Cardiac muscle cell (in vitro differentiated cells and primary cell): ENCODE results near the gene SURF4. TPM values are rescaled to one million over a fixed set of nuclear protein-coding genes. Genes with fewer than 3 reads are reported as not detected.

Experiments
- DNase-seq, 2 donors: peaks; one replicate each; pipeline versions ENCODE4 v3.0.0 to v3.0.0-alpha.2; 2010 to 2017; ENCODE audit warnings: low read depth in 1 of 2, low spot score in 1 of 2
- H3K27ac ChIP-seq: fragments of 200-600 bp; sonication (generic); 2 replicates; pipeline ENCODE4 v1.5.1; 2016
- H3K27me3 ChIP-seq: fragments of 200-600 bp; sonication (generic); 2 replicates; pipeline ENCODE4 v1.6.0; 2016; ENCODE audit warnings: control low read depth
- H3K36me3 ChIP-seq: fragments of 200-600 bp; sonication (generic); 2 replicates; pipeline ENCODE4 v1.5.1; 2016; ENCODE audit warnings: control low read depth
- H3K4me1 ChIP-seq: fragments of 200-600 bp; sonication (generic); 2 replicates; pipeline ENCODE4 v1.8.1; 2017; ENCODE audit warnings: low read depth, mild to moderate bottlenecking, mixed run types
- H3K4me3 ChIP-seq: fragments of 200-600 bp; sonication (generic); 2 replicates; pipeline ENCODE4 v1.5.1; 2016; ENCODE audit warnings: mild to moderate bottlenecking
- H3K9me3 ChIP-seq: fragments of 200-600 bp; sonication (generic); 2 replicates; pipeline ENCODE4 v1.5.1; 2017; ENCODE audit warnings: low read depth, mild to moderate bottlenecking, control low read depth
- CTCF ChIP-seq: IDR thresholded peaks from 2 replicates; pipeline ENCODE4 v1.5.1; 2012; ENCODE audit warnings: low read depth, mild to moderate bottlenecking, low read length
- polyA plus RNA-seq: library from polyadenylated mRNA; unstranded; fragments of >200 nt; fragmentation: Nextera tagmentation; extraction: Ambion mirVana; gene quantifications from 2 replicates; pipeline ENCODE4 v1.2.1, GENCODE V29; 2016
- total RNA-seq: library from RNA; depleted of rRNA; stranded (reverse); fragments of >200 nt; gene quantifications from 2 replicates; pipeline ENCODE4 v1.2.3, GENCODE V29; 2016

The SURF4 gene
- total and polyA plus RNA-seq, 2 experiments from 2014 or later, result 121 to 200 TPM

- H3K36me3 ChIP-seq, result peaks cover 28% of the 10 kb centered on the region
Observed at GRCh38 chr9:133406480-133407307, 30.8 kb upstream of the SURF4 start.

GRCh38 chr9:133405508-133406438 lies 29.9 kb upstream of the SURF4 start:
- Histone ChIP-seq H3K27ac (no peak overlapping the region), H3K4me1 (no peaks in the 10 kb centered on the region), H3K9me3 (no peaks in the 10 kb centered on the region), H3K36me3 (peaks cover 21% of the 10 kb centered on the region), H3K4me3 (no peak overlapping the region), H3K27me3 (no peaks in the 10 kb centered on the region)
- DNase-seq, result peak in 1 of 2 donors; percentile 67
- TF ChIP-seq CTCF, result no peak

More at GRCh38 chr9:133406480-133407307, 30.8 kb upstream of the SURF4 start:
- no peak overlapping the region for H3K4me3 ChIP-seq
- H3K27ac ChIP-seq, result no peak overlapping the region
- peak; percentile 72 to 81 for DNase-seq
- no peaks in the 10 kb centered on the region for H3K9me3 ChIP-seq
- peak; percentile 93 for TF ChIP-seq CTCF
- H3K4me1 ChIP-seq, result no peaks in the 10 kb centered on the region
- no peaks in the 10 kb centered on the region for H3K27me3 ChIP-seq

GRCh38 chr9:133404454-133405002 lies 28.7 kb upstream of the SURF4 start:
- Histone ChIP-seq H3K27ac (no peak overlapping the region), H3K9me3 (no peaks in the 10 kb centered on the region), H3K4me1 (no peaks in the 10 kb centered on the region), H3K4me3 (no peak overlapping the region), H3K27me3 (no peaks in the 10 kb centered on the region), H3K36me3 (peaks cover 18% of the 10 kb centered on the region)
- no peak for TF ChIP-seq CTCF
- DNase-seq, result no peak

GRCh38 chr9:133403766-133404453 lies 28.1 kb upstream of the SURF4 start:
- Histone ChIP-seq H3K27ac (no peak overlapping the region), H3K27me3 (no peaks in the 10 kb centered on the region), H3K9me3 (no peaks in the 10 kb centered on the region), H3K4me3 (no peak overlapping the region), H3K4me1 (no peaks in the 10 kb centered on the region), H3K36me3 (peaks cover 13% of the 10 kb centered on the region)
- peak; percentile 58 for TF ChIP-seq CTCF
- DNase-seq, result peak in 1 of 2 donors; percentile 18

GRCh38 chr9:133402689-133403088 lies 26.8 kb upstream of the SURF4 start:
- Histone ChIP-seq H3K27me3 (no peaks in the 10 kb centered on the region), H3K27ac (no peak overlapping the region), H3K9me3 (no peaks in the 10 kb centered on the region), H3K36me3 (peaks cover 13% of the 10 kb centered on the region), H3K4me1 (no peaks in the 10 kb centered on the region), H3K4me3 (no peak overlapping the region)
- no peak for TF ChIP-seq CTCF
- DNase-seq, result no peak
